ENCODE results near the gene DDX10. TPM values are rescaled to one million over a fixed set of nuclear protein-coding genes. Genes with fewer than 3 reads are reported as not detected.
A peak's percentile ranks its signal among the peaks of the same experiment; 100 is the strongest.

DDX10 gene
- total RNA-seq (ENCODE audit: low replicate concordance): 26.3 and 34.7 TPM in 2 replicates
- long read RNA-seq, full-length matches to known transcripts: 12 of 145 reads
- long read RNA-seq, partial matches to known transcripts: 126 of 145 reads
- long read RNA-seq, other reads (novel, unspliced or antisense): 7 of 145 reads

GRCh38 chr11:108664730-108665525 lies at the start of gene DDX10:
Gene DDX10, plus strand, starts transcription at chr11:108665069. Its CDS starts 85 bp downstream, at chr11:108665154.
- H3K9me3 Mint-ChIP-seq: peaks cover 1% of the 10 kb centered on the region
- peaks cover 16% of the 10 kb centered on the region for H3K36me3 Mint-ChIP-seq
- no peaks in the 10 kb centered on the region for H3K27me3 Mint-ChIP-seq
- H3K4me1 Mint-ChIP-seq (ENCODE audit: unreplicated experiment): peaks cover 39% of the 10 kb centered on the region
- peak; percentile 11 for TF ChIP-seq CTCF (conservative IDR thresholded peaks at IDR 0.05)
- peak; percentile 98 for DNase-seq (ENCODE audit: extremely low spot score, unreplicated experiment)
- peak within 1 kb of the TSS; percentile 100 for H3K4me3 Mint-ChIP-seq
- H3K27ac Mint-ChIP-seq: peak within 1 kb of the TSS; percentile 97

GRCh38 chr11:108616549-108616948 lies 48.3 kb upstream of the DDX10 start:
- H3K36me3 Mint-ChIP-seq: no peaks in the 10 kb centered on the region
- no peak for TF ChIP-seq CTCF (conservative IDR thresholded peaks at IDR 0.05)
- H3K27ac Mint-ChIP-seq: no peak overlapping the region

GRCh38 chr11:108617055-108617454 lies 47.8 kb upstream of the DDX10 start:
- TF ChIP-seq CTCF (conservative IDR thresholded peaks at IDR 0.05): no peak
- H3K9me3 Mint-ChIP-seq: no peaks in the 10 kb centered on the region
- no peak for DNase-seq (ENCODE audit: extremely low spot score, unreplicated experiment)
- H3K4me1 Mint-ChIP-seq (ENCODE audit: unreplicated experiment): peaks cover 6% of the 10 kb centered on the region
- H3K27ac Mint-ChIP-seq: no peak overlapping the region
- H3K4me3 Mint-ChIP-seq: no peak overlapping the region
- H3K27me3 Mint-ChIP-seq: no peaks in the 10 kb centered on the region
- H3K36me3 Mint-ChIP-seq: no peaks in the 10 kb centered on the region

More at GRCh38 chr11:108616549-108616948, 48.3 kb upstream of the DDX10 start:
- DNase-seq (ENCODE audit: extremely low spot score, unreplicated experiment): no peak
- Mint-ChIP-seq H3K27me3 (no peaks in the 10 kb centered on the region), H3K4me3 (no peak overlapping the region), H3K9me3 (no peaks in the 10 kb centered on the region), H3K4me1 (ENCODE audit: unreplicated experiment) (peaks cover 6% of the 10 kb centered on the region)

GRCh38 chr11:108618529-108618928 lies 46.3 kb upstream of the DDX10 start:
- no peak for DNase-seq (ENCODE audit: extremely low spot score, unreplicated experiment)
- H3K4me3 Mint-ChIP-seq: no peak overlapping the region
- TF ChIP-seq CTCF (conservative IDR thresholded peaks at IDR 0.05): no peak
- H3K9me3 Mint-ChIP-seq: no peaks in the 10 kb centered on the region
- H3K27ac Mint-ChIP-seq: no peak overlapping the region
- H3K27me3 Mint-ChIP-seq: no peaks in the 10 kb centered on the region
- no peaks in the 10 kb centered on the region for H3K36me3 Mint-ChIP-seq
- H3K4me1 Mint-ChIP-seq (ENCODE audit: unreplicated experiment): peaks cover 6% of the 10 kb centered on the region

GRCh38 chr11:108620958-108621772 lies 43.7 kb upstream of the DDX10 start:
- no peaks in the 10 kb centered on the region for H3K27me3 Mint-ChIP-seq
- no peak overlapping the region for H3K27ac Mint-ChIP-seq
- H3K4me3 Mint-ChIP-seq: no peak overlapping the region
- TF ChIP-seq CTCF (conservative IDR thresholded peaks at IDR 0.05): no peak
- H3K36me3 Mint-ChIP-seq: no peaks in the 10 kb centered on the region
- H3K4me1 Mint-ChIP-seq (ENCODE audit: unreplicated experiment): peaks cover 6% of the 10 kb centered on the region
- H3K9me3 Mint-ChIP-seq: no peaks in the 10 kb centered on the region
- no peak for DNase-seq (ENCODE audit: extremely low spot score, unreplicated experiment)

Data from type B pancreatic cell (in vitro differentiated cells).